B cell (primary cell): ENCODE data around the gene SAP30. TPM values are rescaled to one million over a fixed set of nuclear protein-coding genes. Genes with fewer than 3 reads are reported as not detected.

ENCODE experiments used
- ATAC-seq: fragments of 200-7000 bp; cut with Tn5 transposase; one replicate; pipeline ENCODE4 v1.10.0; 2021; ENCODE audit warnings: low read depth, mild to moderate bottlenecking, moderate number of reproducible peaks, moderate library complexity
- CTCF ChIA-PET: fragments of 350-600 bp; sonication (Branson Sonifier 250); formaldehyde crosslinking; loops from one replicate; lab custom pipeline; 2021; ENCODE audit warnings: antibody characterized with exemption, inconsistent platforms; lab: Charles Lee
- POLR2A ChIA-PET: fragments of 350-600 bp; sonication (Branson Sonifier 250); formaldehyde crosslinking; loops from one replicate; lab custom pipeline; 2021; ENCODE audit warnings: antibody characterized with exemption; lab: Charles Lee
- DNase-seq: peaks from one replicate; pipeline ENCODE4 v3.0.0; 2013
- H2AFZ ChIP-seq: 2 replicates; pipeline ENCODE4 v1.6.1; 2012; ENCODE audit warnings: mild to moderate bottlenecking, low read depth, low read length; ENCODE audit not compliant: insufficient read depth, poor library complexity, severe bottlenecking
- H3K27ac ChIP-seq, 2 donors: 1 replicate in 1 of 2; 2 replicates in 1 of 2; pipeline ENCODE4 v1.5.1; 2012 to 2013; ENCODE audit warnings: low read length in 2 of 2, mild to moderate bottlenecking in 2 of 2, moderate library complexity in 1 of 2
- H3K27me3 ChIP-seq, 4 experiments: fragments of 200-600 bp in 1 of 4; sonication (generic) in 1 of 4; replicated peaks in 1 of 4; 1 replicate in 2 of 4; 2 replicates in 2 of 4; pipeline versions ENCODE4 v1.6.1 to v1.7.0; 2013 to 2016; ENCODE audit warnings: low read length in 3 of 4, mild to moderate bottlenecking in 2 of 4, mixed read lengths in 1 of 4, moderate library complexity in 1 of 4; ENCODE audit not compliant: insufficient read depth in 4 of 4, control insufficient read depth in 3 of 4; ENCODE audit errors: control extremely low read depth in 1 of 4
- H3K36me3 ChIP-seq, 2 experiments: replicated peaks in 1 of 2; 1 replicate in 1 of 2; 2 replicates in 1 of 2; pipeline versions ENCODE4 v1.6.1 to v1.7.1; 2013; ENCODE audit warnings: low read length in 1 of 2; ENCODE audit not compliant: insufficient read depth in 2 of 2, control insufficient read depth in 1 of 2; ENCODE audit errors: control extremely low read depth in 1 of 2, extremely low read depth in 1 of 2
- H3K4me1 ChIP-seq, 2 donors: fragments of 200-600 bp in 1 of 2; sonication (generic) in 1 of 2; 1 replicate in 1 of 2; 2 replicates in 1 of 2; pipeline versions ENCODE4 v1.5.1 to v1.6.1; 2013 to 2017; ENCODE audit warnings: low read length in 2 of 2; ENCODE audit not compliant: control insufficient read depth in 2 of 2, insufficient read depth in 2 of 2
- H3K4me2 ChIP-seq: replicated peaks from 2 replicates; pipeline ENCODE3; 2012; ENCODE audit warnings: mild to moderate bottlenecking, low read depth, low read length; ENCODE audit not compliant: poor library complexity, severe bottlenecking
- H3K4me3 ChIP-seq, 5 experiments: fragments of 200-600 bp in 1 of 5; sonication (generic) in 1 of 5; 1 replicate in 3 of 5; 2 replicates in 2 of 5; pipeline versions ENCODE4 v1.5.1 to v1.7.0; 2011 to 2016; ENCODE audit warnings: low read length in 4 of 5, mild to moderate bottlenecking in 4 of 5, low read depth in 2 of 5, control low read depth in 1 of 5, moderate library complexity in 1 of 5; ENCODE audit not compliant: insufficient read depth in 1 of 5; ENCODE audit errors: control extremely low read depth in 1 of 5, extremely low read depth in 1 of 5
- H3K79me2 ChIP-seq: fragments of 200-600 bp; sonication (generic); one replicate; pipeline ENCODE4 v1.6.0; 2016; ENCODE audit warnings: low read length; ENCODE audit not compliant: control insufficient read depth, insufficient read depth
- H3K9ac ChIP-seq: fragments of 200-600 bp; sonication (generic); 2 replicates; pipeline ENCODE4 v1.6.1; 2017; ENCODE audit warnings: mild to moderate bottlenecking, low read length, moderate library complexity
- H3K9me3 ChIP-seq, 3 donors: one replicate each; pipeline versions ENCODE4 v1.6.1 to v1.7.1; 2013; ENCODE audit warnings: low read length in 2 of 3; ENCODE audit not compliant: control insufficient read depth in 2 of 3, insufficient read depth in 1 of 3; ENCODE audit errors: control extremely low read depth in 1 of 3
- H4K20me1 ChIP-seq: 2 replicates; pipeline ENCODE4 v1.6.0; 2012; ENCODE audit warnings: mild to moderate bottlenecking, low read length; ENCODE audit not compliant: insufficient read depth, control insufficient read depth, poor library complexity, severe bottlenecking
- H3K27ac Mint-ChIP-seq: one replicate; pipeline ENCODE4 v1.8.0; 2021; ENCODE audit warnings: mixed read lengths
- H3K27me3 Mint-ChIP-seq: one replicate; pipeline ENCODE4 v1.8.0; 2021; ENCODE audit warnings: mixed read lengths
- H3K4me1 Mint-ChIP-seq: one replicate; pipeline ENCODE4 v1.8.0; 2021; ENCODE audit warnings: mixed read lengths
- H3K4me3 Mint-ChIP-seq: one replicate; pipeline ENCODE4 v1.8.0; 2021; ENCODE audit warnings: mixed read lengths
- H3K9me3 Mint-ChIP-seq: one replicate; pipeline ENCODE4 v1.8.0; 2022; ENCODE audit warnings: mixed read lengths; ENCODE audit not compliant: insufficient read depth
- CTCF ChIP-seq: fragments of 200-600 bp; IDR thresholded peaks from one replicate; pipeline ENCODE4 v1.8.0; 2022; ENCODE audit warnings: antibody characterized with exemption, mild to moderate bottlenecking
- EZH2 ChIP-seq: IDR thresholded peaks from 2 replicates; pipeline ENCODE4 v1.6.1; 2012; ENCODE audit warnings: borderline replicate concordance, low read depth, mild to moderate bottlenecking, moderate library complexity, low read length; ENCODE audit not compliant: insufficient read depth, poor library complexity, severe bottlenecking
- WGBS: methylation state at CpG from one replicate; pipeline ENCODE4 v1.1.5; 2013; ENCODE audit warnings: missing lambda C conversion rate; ENCODE audit not compliant: insufficient coverage; 5-methylcytosine and 5-hydroxymethylcytosine counted together
- intact Hi-C: fragments of 100-400 bp; cut with micrococcal nuclease; formaldehyde crosslinking; loops from one replicate; pipeline ENCODE4 v1.10.0; 2022
- polyA plus RNA-seq: library from polyadenylated mRNA; depleted of rRNA; stranded (reverse); fragments of >200 nt; gene quantifications from 2 replicates; pipeline ENCODE4 v1.2.3, GENCODE V29; 2012
- total RNA-seq, 2 donors: library from RNA; stranded (reverse); fragments of 120-200 nt in 1 of 2; gene quantifications; 1 replicate in 1 of 2; 2 replicates in 1 of 2; pipeline versions ENCODE4 v1.2.3 to v1.2.4, GENCODE V29; 2013 to 2022

SAP30 gene
- total and polyA plus RNA-seq, 2 donors (not counting 1 experiment from before 2014, with no cell fraction given) = 2.5 to 3.5 TPM

DNA sequence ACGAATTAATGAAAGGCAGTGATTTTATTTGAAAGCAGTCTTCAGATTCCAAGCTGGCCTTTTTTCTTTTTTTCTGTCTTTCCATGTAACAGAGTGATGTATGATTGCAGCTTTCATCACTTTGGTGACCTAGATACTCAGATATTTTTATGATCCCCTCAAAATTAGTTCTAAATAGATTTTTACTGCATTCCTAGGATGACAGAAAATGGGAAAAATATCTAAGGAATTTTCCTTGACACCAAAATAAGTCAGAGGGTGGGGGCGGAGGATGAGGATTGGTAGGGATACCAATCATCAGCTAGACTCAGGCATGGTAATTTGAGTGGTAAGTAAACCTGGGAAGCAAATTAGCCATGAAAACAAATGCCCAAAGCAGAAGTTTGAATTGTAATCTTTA lies 24.7 kb upstream of the SAP30 start:
- no peak overlapping the region for H3K4me3 Mint-ChIP-seq
- DNase-seq (no peak), ATAC-seq (no peak)
- no CpG with 5 or more reads among the region's 2 CpGs for WGBS
- peaks cover 0 to 4% of the 10 kb centered on the region in 2 donors for H3K4me1 ChIP-seq
- H3K27me3 Mint-ChIP-seq = no peaks in the 10 kb centered on the region
- CTCF ChIA-PET = interaction anchor here (1.0 to 1.3 kb wide), 2 partner anchors 12 to 27 kb away, joined by 3 to 5 read pairs; no protein-coding TSS in a partner anchor
- no peaks in the 10 kb centered on the region for H4K20me1 ChIP-seq
- no peak overlapping the region for H2AFZ ChIP-seq
- peaks cover 6% of the 10 kb centered on the region for H3K4me1 Mint-ChIP-seq
- no peak overlapping the region for H3K4me3 ChIP-seq
- intact Hi-C loops = no loop called here
- peak overlapping the region; percentile 27 for H3K4me2 ChIP-seq
- H3K9me3 Mint-ChIP-seq = no peaks in the 10 kb centered on the region
- H3K79me2 ChIP-seq = no peaks in the 10 kb centered on the region
- H3K9ac ChIP-seq = no peak overlapping the region
- no peak overlapping the region for H3K27ac ChIP-seq
- POLR2A ChIA-PET = no interaction called here
- H3K27me3 ChIP-seq = no peaks in the 10 kb centered on the region
- H3K36me3 ChIP-seq = no peaks in the 10 kb centered on the region
- no peaks in the 10 kb centered on the region for H3K9me3 ChIP-seq
- TF ChIP-seq CTCF (no peak), EZH2 (no peak)
- no peak overlapping the region for H3K27ac Mint-ChIP-seq

DNA sequence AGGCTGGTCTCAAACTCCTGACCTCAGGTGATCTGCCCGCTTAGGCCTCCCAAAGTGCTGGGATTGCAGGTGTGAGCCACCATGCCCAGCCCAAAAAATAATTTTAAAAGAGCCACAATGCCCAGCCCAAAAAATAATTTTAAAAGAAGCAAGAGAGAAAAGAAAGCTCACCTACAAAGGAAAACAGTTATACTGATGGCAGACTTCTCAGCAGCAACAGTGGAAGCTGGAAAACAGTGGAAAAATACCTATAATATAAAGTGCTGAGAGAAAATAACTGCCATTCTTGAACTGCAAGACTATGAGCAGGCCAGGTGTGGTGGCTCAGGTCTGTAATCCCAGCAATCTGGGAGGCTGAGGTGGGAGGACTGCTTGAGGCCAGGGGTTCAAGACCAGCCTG lies 23.3 kb upstream of the SAP30 start:
- Mint-ChIP-seq H3K4me3 (no peak overlapping the region), H3K27ac (no peak overlapping the region), H3K4me1 (peaks cover 6% of the 10 kb centered on the region), H3K9me3 (no peaks in the 10 kb centered on the region), H3K27me3 (no peaks in the 10 kb centered on the region)
- ChIA-PET POLR2A (no interaction called here), CTCF (no interaction called here)
- no peak overlapping the region for H3K4me3 ChIP-seq
- no peaks in the 10 kb centered on the region for H3K36me3 ChIP-seq
- no peaks in the 10 kb centered on the region for H3K9me3 ChIP-seq
- peaks cover 0 to 4% of the 10 kb centered on the region in 2 donors for H3K4me1 ChIP-seq
- H3K27me3 ChIP-seq = no peaks in the 10 kb centered on the region
- H3K4me2 ChIP-seq = no peak overlapping the region
- ATAC-seq = no peak
- no peaks in the 10 kb centered on the region for H4K20me1 ChIP-seq
- no peak for DNase-seq
- no peak overlapping the region for H3K9ac ChIP-seq
- H3K27ac ChIP-seq = no peak overlapping the region
- intact Hi-C loops = no loop called here
- H2AFZ ChIP-seq = no peak overlapping the region
- TF ChIP-seq CTCF = no peak
- TF ChIP-seq EZH2 = no peak
- no CpG with 5 or more reads among the region's 1 CpG for WGBS
- H3K79me2 ChIP-seq = no peaks in the 10 kb centered on the region
